ENCODE measurements around the gene ADRA2C. TPM values are rescaled to one million over a fixed set of nuclear protein-coding genes. Genes with fewer than 3 reads are reported as not detected.

ADRA2C gene
- total and polyA plus RNA-seq, 9 of the 15 experiments (the other 6 are each of a cell fraction or from before 2014, with no cell fraction given), result 0.06 to 0.58 (median 0.14) TPM; not detected in 2

DNA sequence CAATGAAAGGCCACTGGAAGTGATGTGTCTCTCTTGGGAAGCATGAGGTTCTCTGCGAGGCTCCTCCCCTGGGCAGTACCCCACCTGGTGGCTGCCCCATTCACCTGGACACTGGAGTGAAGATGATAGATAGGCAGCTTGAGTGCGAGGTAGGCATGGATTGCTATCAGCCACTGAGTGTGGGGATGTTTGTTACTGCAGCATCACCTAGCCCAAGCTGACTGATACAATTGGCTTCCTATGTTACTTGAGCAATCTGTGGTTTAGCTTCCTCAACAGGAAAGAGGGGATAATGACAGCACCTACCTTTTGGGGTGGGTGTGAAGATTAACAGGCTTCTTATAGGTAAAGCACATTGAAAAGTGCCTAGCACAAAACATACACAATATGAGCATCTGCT is 30.8 kb downstream of the ADRA2C start (continued):
- TF ChIP-seq, protein P1, sequence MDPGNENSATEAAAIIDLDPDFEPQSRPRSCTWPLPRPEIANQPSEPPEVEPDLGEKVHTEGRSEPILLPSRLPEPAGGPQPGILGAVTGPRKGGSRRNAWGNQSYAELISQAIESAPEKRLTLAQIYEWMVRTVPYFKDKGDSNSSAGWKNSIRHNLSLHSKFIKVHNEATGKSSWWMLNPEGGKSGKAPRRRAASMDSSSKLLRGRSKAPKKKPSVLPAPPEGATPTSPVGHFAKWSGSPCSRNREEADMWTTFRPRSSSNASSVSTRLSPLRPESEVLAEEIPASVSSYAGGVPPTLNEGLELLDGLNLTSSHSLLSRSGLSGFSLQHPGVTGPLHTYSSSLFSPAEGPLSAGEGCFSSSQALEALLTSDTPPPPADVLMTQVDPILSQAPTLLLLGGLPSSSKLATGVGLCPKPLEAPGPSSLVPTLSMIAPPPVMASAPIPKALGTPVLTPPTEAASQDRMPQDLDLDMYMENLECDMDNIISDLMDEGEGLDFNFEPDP (CRISPR knock-in tag; IDR thresholded peaks at IDR 0.05), result no peak
- TF ChIP-seq GATAD2B (IDR thresholded peaks at IDR 0.05; ENCODE audit: borderline replicate concordance), result no peak
- peak; percentile 54; the same call in 1 of the 2 replicates for TF ChIP-seq BCOR (IDR thresholded peaks at IDR 0.05)
- no peak for TF ChIP-seq HDAC3 (IDR thresholded peaks at IDR 0.05; ENCODE audit: borderline replicate concordance, partially characterized antibody)
- TF ChIP-seq, protein P2, sequence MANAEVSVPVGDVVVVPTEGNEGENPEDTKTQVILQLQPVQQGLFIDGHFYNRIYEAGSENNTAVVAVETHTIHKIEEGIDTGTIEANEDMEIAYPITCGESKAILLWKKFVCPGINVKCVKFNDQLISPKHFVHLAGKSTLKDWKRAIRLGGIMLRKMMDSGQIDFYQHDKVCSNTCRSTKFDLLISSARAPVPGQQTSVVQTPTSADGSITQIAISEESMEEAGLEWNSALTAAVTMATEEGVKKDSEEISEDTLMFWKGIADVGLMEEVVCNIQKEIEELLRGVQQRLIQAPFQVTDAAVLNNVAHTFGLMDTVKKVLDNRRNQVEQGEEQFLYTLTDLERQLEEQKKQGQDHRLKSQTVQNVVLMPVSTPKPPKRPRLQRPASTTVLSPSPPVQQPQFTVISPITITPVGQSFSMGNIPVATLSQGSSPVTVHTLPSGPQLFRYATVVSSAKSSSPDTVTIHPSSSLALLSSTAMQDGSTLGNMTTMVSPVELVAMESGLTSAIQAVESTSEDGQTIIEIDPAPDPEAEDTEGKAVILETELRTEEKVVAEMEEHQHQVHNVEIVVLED (CRISPR knock-in tag; IDR thresholded peaks at IDR 0.05), result no peak
- TF ChIP-seq, protein P3, sequence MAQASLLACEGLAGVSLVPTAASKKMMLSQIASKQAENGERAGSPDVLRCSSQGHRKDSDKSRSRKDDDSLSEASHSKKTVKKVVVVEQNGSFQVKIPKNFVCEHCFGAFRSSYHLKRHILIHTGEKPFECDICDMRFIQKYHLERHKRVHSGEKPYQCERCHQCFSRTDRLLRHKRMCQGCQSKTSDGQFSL (CRISPR knock-in tag; IDR thresholded peaks at IDR 0.05), result no peak
- TF ChIP-seq, protein P3 (tag; IDR thresholded peaks at IDR 0.05), result no peak
- no peak for TF ChIP-seq SMARCA4 (IDR thresholded peaks at IDR 0.05)
- no peak for TF ChIP-seq ZNF77 (CRISPR knock-in tag; IDR thresholded peaks at IDR 0.05)
- TF ChIP-seq, protein P4, sequence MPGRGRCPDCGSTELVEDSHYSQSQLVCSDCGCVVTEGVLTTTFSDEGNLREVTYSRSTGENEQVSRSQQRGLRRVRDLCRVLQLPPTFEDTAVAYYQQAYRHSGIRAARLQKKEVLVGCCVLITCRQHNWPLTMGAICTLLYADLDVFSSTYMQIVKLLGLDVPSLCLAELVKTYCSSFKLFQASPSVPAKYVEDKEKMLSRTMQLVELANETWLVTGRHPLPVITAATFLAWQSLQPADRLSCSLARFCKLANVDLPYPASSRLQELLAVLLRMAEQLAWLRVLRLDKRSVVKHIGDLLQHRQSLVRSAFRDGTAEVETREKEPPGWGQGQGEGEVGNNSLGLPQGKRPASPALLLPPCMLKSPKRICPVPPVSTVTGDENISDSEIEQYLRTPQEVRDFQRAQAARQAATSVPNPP (IDR thresholded peaks at IDR 0.05; ENCODE audit: borderline replicate concordance, insufficient read depth, insufficient read length), result no peak
- TF ChIP-seq, protein P5, sequence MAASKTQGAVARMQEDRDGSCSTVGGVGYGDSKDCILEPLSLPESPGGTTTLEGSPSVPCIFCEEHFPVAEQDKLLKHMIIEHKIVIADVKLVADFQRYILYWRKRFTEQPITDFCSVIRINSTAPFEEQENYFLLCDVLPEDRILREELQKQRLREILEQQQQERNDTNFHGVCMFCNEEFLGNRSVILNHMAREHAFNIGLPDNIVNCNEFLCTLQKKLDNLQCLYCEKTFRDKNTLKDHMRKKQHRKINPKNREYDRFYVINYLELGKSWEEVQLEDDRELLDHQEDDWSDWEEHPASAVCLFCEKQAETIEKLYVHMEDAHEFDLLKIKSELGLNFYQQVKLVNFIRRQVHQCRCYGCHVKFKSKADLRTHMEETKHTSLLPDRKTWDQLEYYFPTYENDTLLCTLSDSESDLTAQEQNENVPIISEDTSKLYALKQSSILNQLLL (CRISPR knock-in tag; IDR thresholded peaks at IDR 0.05; ENCODE audit: borderline replicate concordance), result no peak
- TF ChIP-seq ZNF174 (CRISPR knock-in tag; IDR thresholded peaks at IDR 0.05), result no peak
- no peak for TF ChIP-seq POLR2AphosphoS2 (IDR thresholded peaks at IDR 0.05; ENCODE audit: low read length)

All from K562 (cell line).